SK-N-SH treated with all-trans-retinoic acid at 6 μM for 48 hours (cell line): ENCODE results near the gene LHX5.

Experiments
- BACH2 ChIP-seq: fragments of 250-450 bp; sonication (Bioruptor Pico); IDR thresholded peaks from 2 replicates; pipeline ENCODE4 v1.9.0; 2021; ENCODE audit warnings: mild to moderate bottlenecking, borderline replicate concordance
- CSDC2 ChIP-seq: fragments of 250-450 bp; sonication (Bioruptor Pico); IDR thresholded peaks from 2 replicates; pipeline ENCODE4 v1.5.0; 2020; ENCODE audit warnings: mild to moderate bottlenecking, moderate library complexity
- GLIS3 ChIP-seq: fragments of 250-450 bp; sonication (Bioruptor Pico); IDR thresholded peaks from 2 replicates; pipeline ENCODE4 v1.5.0; 2020; ENCODE audit warnings: mild to moderate bottlenecking, moderate library complexity
- OSR1 ChIP-seq: fragments of 250-450 bp; sonication (Bioruptor Pico); IDR thresholded peaks from 2 replicates; pipeline ENCODE4 v1.8.0; 2022; ENCODE audit warnings: moderate library complexity, mild to moderate bottlenecking, inconsistent platforms
- RARB ChIP-seq: fragments of 250-450 bp; sonication (Bioruptor Pico); IDR thresholded peaks from 2 replicates; pipeline ENCODE4 v1.8.0; 2021; ENCODE audit warnings: mild to moderate bottlenecking, moderate library complexity
- SNAI2 ChIP-seq: fragments of 250-450 bp; sonication (Bioruptor Pico); IDR thresholded peaks from 2 replicates; pipeline ENCODE4 v1.5.0; 2020; ENCODE audit warnings: mild to moderate bottlenecking, moderate library complexity
- ZC3H10 ChIP-seq: fragments of 250-450 bp; sonication (Bioruptor Pico); IDR thresholded peaks from 2 replicates; pipeline ENCODE4 v1.5.1; 2021; ENCODE audit warnings: mild to moderate bottlenecking, moderate library complexity
- ZFP3 ChIP-seq: fragments of 250-450 bp; sonication (Bioruptor Pico); IDR thresholded peaks from 2 replicates; pipeline ENCODE4 v1.5.0; 2020; ENCODE audit warnings: mild to moderate bottlenecking, moderate library complexity
- ZFP30 ChIP-seq: fragments of 450-650 bp; formaldehyde crosslinking; IDR thresholded peaks from 2 replicates; pipeline ENCODE4 v1.5.0; 2022; ENCODE audit warnings: mild to moderate bottlenecking, moderate library complexity
- ZNF70 ChIP-seq: fragments of 450-650 bp; formaldehyde crosslinking; IDR thresholded peaks from 2 replicates; pipeline ENCODE4 v1.5.0; 2020; ENCODE audit warnings: mild to moderate bottlenecking, moderate library complexity
- TF ChIP-seq, protein P1 (sequence below): fragments of 250-450 bp; sonication (Bioruptor Pico); IDR thresholded peaks from 2 replicates; pipeline ENCODE4 v1.5.1; 2020; ENCODE audit warnings: low read depth, mild to moderate bottlenecking, moderate library complexity
- TF ChIP-seq, protein P2 (sequence below): fragments of 250-450 bp; sonication (Bioruptor Pico); IDR thresholded peaks from 2 replicates; pipeline ENCODE4 v1.5.0; 2020; ENCODE audit warnings: mild to moderate bottlenecking, moderate library complexity
- TF ChIP-seq, protein P3 (sequence below): fragments of 250-450 bp; sonication (Bioruptor Pico); IDR thresholded peaks from 2 replicates; pipeline ENCODE4 v1.5.1; 2021; ENCODE audit warnings: mild to moderate bottlenecking, moderate library complexity
- TF ChIP-seq, protein P4 (sequence below): fragments of 250-450 bp; sonication (Bioruptor Pico); IDR thresholded peaks from 2 replicates; pipeline ENCODE4 v1.8.0; 2020; ENCODE audit warnings: mild to moderate bottlenecking, moderate library complexity, borderline replicate concordance

DNA sequence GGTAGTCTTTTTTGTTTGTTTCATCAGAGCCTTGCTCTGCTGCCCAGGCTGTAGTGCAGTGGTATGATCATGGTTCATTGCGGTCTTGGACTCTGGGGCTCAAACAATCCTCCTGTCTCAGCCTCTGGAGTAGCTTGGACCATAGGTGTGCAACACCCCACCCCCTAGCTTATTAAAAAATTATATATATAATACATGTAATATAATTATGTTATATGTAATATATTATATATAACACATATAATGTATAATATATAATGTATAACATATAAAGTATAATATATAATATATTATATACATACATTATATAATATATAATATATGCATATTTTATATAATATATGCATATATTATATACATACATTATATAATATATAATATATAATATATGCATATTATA lies 21.8 kb downstream of the LHX5 start:
- TF ChIP-seq ZFP3 (CRISPR knock-in tag) (no peak), ZNF70 (CRISPR knock-in tag) (no peak), CSDC2 (CRISPR knock-in tag) (no peak), ZC3H10 (no peak), RARB (no peak), OSR1 (CRISPR knock-in tag) (no peak), ZFP30 (no peak), SNAI2 (CRISPR knock-in tag) (no peak), GLIS3 (CRISPR knock-in tag) (no peak), BACH2 (CRISPR knock-in tag) (no peak)
- TF ChIP-seq, protein P1, sequence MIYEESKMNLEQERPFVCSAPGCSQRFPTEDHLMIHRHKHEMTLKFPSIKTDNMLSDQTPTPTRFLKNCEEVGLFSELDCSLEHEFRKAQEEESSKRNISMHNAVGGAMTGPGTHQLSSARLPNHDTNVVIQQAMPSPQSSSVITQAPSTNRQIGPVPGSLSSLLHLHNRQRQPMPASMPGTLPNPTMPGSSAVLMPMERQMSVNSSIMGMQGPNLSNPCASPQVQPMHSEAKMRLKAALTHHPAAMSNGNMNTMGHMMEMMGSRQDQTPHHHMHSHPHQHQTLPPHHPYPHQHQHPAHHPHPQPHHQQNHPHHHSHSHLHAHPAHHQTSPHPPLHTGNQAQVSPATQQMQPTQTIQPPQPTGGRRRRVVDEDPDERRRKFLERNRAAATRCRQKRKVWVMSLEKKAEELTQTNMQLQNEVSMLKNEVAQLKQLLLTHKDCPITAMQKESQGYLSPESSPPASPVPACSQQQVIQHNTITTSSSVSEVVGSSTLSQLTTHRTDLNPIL, result no peak
- TF ChIP-seq, protein P2, sequence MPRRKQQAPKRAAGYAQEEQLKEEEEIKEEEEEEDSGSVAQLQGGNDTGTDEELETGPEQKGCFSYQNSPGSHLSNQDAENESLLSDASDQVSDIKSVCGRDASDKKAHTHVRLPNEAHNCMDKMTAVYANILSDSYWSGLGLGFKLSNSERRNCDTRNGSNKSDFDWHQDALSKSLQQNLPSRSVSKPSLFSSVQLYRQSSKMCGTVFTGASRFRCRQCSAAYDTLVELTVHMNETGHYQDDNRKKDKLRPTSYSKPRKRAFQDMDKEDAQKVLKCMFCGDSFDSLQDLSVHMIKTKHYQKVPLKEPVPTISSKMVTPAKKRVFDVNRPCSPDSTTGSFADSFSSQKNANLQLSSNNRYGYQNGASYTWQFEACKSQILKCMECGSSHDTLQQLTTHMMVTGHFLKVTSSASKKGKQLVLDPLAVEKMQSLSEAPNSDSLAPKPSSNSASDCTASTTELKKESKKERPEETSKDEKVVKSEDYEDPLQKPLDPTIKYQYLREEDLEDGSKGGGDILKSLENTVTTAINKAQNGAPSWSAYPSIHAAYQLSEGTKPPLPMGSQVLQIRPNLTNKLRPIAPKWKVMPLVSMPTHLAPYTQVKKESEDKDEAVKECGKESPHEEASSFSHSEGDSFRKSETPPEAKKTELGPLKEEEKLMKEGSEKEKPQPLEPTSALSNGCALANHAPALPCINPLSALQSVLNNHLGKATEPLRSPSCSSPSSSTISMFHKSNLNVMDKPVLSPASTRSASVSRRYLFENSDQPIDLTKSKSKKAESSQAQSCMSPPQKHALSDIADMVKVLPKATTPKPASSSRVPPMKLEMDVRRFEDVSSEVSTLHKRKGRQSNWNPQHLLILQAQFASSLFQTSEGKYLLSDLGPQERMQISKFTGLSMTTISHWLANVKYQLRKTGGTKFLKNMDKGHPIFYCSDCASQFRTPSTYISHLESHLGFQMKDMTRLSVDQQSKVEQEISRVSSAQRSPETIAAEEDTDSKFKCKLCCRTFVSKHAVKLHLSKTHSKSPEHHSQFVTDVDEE, result no peak
- TF ChIP-seq, protein P3, sequence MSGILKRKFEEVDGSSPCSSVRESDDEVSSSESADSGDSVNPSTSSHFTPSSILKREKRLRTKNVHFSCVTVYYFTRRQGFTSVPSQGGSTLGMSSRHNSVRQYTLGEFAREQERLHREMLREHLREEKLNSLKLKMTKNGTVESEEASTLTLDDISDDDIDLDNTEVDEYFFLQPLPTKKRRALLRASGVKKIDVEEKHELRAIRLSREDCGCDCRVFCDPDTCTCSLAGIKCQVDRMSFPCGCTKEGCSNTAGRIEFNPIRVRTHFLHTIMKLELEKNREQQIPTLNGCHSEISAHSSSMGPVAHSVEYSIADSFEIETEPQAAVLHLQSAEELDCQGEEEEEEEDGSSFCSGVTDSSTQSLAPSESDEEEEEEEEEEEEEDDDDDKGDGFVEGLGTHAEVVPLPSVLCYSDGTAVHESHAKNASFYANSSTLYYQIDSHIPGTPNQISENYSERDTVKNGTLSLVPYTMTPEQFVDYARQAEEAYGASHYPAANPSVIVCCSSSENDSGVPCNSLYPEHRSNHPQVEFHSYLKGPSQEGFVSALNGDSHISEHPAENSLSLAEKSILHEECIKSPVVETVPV (CRISPR knock-in tag), result no peak
- TF ChIP-seq, protein P4, sequence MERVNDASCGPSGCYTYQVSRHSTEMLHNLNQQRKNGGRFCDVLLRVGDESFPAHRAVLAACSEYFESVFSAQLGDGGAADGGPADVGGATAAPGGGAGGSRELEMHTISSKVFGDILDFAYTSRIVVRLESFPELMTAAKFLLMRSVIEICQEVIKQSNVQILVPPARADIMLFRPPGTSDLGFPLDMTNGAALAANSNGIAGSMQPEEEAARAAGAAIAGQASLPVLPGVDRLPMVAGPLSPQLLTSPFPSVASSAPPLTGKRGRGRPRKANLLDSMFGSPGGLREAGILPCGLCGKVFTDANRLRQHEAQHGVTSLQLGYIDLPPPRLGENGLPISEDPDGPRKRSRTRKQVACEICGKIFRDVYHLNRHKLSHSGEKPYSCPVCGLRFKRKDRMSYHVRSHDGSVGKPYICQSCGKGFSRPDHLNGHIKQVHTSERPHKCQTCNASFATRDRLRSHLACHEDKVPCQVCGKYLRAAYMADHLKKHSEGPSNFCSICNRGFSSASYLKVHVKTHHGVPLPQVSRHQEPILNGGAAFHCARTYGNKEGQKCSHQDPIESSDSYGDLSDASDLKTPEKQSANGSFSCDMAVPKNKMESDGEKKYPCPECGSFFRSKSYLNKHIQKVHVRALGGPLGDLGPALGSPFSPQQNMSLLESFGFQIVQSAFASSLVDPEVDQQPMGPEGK, result no peak
